Choroid plexus epithelial cell (primary cell): ENCODE data around the gene DNAH7.

ENCODE experiments used
- DNase-seq: peaks from one replicate; pipeline ENCODE4 v3.0.0-alpha.2; 2010; ENCODE audit warnings: low read depth
- H3K4me3 ChIP-seq: 2 replicates; pipeline ENCODE4 v1.5.1; 2011; ENCODE audit warnings: low read depth, mild to moderate bottlenecking, control low read depth, low read length, moderate library complexity
- CTCF ChIP-seq: conservative IDR thresholded peaks from 2 replicates; pipeline ENCODE4 v1.5.1; 2011; ENCODE audit warnings: low read depth, mild to moderate bottlenecking, control low read depth, inconsistent platforms, low read length, moderate library complexity

The DNAH7 gene

GRCh38 chr2:196077821-196078220 lies 9.2 kb upstream of the DNAH7 start:
- DNase-seq, result peak; percentile 31
- no peak for TF ChIP-seq CTCF
- H3K4me3 ChIP-seq, result no peak overlapping the region

GRCh38 chr2:196076778-196077568 lies 8.3 kb upstream of the DNAH7 start:
- DNase-seq, result no peak
- no peak overlapping the region for H3K4me3 ChIP-seq
- TF ChIP-seq CTCF, result no peak

GRCh38 chr2:196075196-196075595 lies 6.6 kb upstream of the DNAH7 start:
- no peak for TF ChIP-seq CTCF
- DNase-seq, result no peak
- no peak overlapping the region for H3K4me3 ChIP-seq

GRCh38 chr2:196074631-196075030 lies 6.0 kb upstream of the DNAH7 start:
- no peak for TF ChIP-seq CTCF
- no peak for DNase-seq
- no peak overlapping the region for H3K4me3 ChIP-seq

- no peak for TF ChIP-seq CTCF
Measured at GRCh38 chr2:196073521-196073920, 4.9 kb upstream of the DNAH7 start.

GRCh38 chr2:196067088-196067382 lies 1.6 kb downstream of the DNAH7 start:
- no peak for DNase-seq

More at GRCh38 chr2:196073521-196073920, 4.9 kb upstream of the DNAH7 start:
- DNase-seq, result no peak
- H3K4me3 ChIP-seq, result no peak overlapping the region

More at GRCh38 chr2:196067088-196067382, 1.6 kb downstream of the DNAH7 start:
- no peak for TF ChIP-seq CTCF
- H3K4me3 ChIP-seq, result no peak overlapping the region
